Stimulated activated CD4-positive, alpha-beta T cell treated with anti-CD3 and anti-CD28 coated beads, TNF-alpha, amount 100 ng/mL, for 48 hours (primary cell): Measurements from ENCODE around the gene XXYLT1.

ENCODE experiments used
- DNase-seq, 3 donors: peaks; one replicate each; pipeline ENCODE4 v3.0.0-alpha.2; 2020; ENCODE audit warnings: low read depth in 3 of 3

The XXYLT1 gene

GRCh38 chr3:195185583-195185982 lies 85.4 kb downstream of the XXYLT1 start:
- no peak for DNase-seq

DNA sequence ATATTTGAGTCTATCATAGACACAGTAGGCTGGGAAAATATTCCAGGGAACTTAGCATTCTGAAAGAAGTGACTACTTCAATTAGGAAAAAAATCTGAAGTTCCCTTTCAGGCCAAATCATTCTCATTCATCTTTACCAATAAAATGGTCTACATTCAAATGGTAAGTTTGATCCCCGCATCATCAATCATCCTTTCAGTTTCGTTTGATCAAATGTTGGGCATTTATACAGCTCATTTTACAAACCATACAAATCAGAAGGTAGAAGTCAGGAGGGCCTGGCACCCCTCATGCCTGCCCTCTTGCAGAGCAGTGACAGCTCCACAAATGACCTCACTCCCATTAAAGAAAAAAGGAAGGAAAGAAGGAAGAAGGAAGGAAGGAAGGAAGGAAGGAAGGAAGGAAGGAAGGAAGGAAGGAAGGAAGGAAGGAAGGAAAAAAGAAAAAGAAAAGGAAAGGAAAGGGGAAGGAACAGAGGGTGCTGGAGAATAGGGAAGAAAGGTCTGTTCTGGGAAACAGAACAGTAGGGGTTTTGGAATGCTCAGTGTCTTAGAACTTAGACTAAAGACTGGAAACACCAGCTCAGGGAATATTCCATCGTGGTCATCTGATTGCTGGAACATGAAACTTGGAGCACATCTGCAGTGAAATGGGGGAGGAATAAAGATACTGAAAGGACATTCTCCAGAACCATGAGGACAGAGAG lies 86.1 kb downstream of the XXYLT1 start:
- no peak for DNase-seq

- no peak for DNase-seq
These were observed 87.7 kb downstream of the XXYLT1 start for GRCh38 chr3:195183071-195183776.

GRCh38 chr3:195182470-195182795 lies 88.5 kb downstream of the XXYLT1 start:
- DNase-seq, result peak in 1 of 3 donors; percentile 7

- DNase-seq, result no peak
These were observed 89.1 kb downstream of the XXYLT1 start for GRCh38 chr3:195181741-195182469.

DNA sequence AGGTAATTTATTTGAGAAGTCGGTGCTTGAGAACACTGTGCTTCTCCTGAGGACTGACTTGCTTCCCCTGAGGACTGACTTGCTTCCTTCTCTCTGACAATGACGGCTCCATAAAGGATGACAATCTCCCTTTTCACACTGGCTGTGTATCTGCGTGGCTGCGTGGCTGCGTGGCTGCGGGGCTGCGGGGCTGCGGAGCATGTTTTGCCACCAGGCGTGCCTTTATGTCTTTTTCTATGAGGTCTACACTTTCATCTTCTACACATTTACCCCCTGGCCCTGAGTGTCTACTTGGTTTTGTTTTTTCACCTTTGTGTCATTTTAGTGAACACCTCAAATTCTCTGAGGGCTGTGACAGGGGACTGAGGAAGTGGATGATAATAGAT lies 89.9 kb downstream of the XXYLT1 start:
- DNase-seq, result no peak

GRCh38 chr3:195180490-195181112 lies 90.4 kb downstream of the XXYLT1 start:
- DNase-seq, result no peak

- DNase-seq, result no peak
These were observed 91.0 kb downstream of the XXYLT1 start for GRCh38 chr3:195179776-195180489.

DNA sequence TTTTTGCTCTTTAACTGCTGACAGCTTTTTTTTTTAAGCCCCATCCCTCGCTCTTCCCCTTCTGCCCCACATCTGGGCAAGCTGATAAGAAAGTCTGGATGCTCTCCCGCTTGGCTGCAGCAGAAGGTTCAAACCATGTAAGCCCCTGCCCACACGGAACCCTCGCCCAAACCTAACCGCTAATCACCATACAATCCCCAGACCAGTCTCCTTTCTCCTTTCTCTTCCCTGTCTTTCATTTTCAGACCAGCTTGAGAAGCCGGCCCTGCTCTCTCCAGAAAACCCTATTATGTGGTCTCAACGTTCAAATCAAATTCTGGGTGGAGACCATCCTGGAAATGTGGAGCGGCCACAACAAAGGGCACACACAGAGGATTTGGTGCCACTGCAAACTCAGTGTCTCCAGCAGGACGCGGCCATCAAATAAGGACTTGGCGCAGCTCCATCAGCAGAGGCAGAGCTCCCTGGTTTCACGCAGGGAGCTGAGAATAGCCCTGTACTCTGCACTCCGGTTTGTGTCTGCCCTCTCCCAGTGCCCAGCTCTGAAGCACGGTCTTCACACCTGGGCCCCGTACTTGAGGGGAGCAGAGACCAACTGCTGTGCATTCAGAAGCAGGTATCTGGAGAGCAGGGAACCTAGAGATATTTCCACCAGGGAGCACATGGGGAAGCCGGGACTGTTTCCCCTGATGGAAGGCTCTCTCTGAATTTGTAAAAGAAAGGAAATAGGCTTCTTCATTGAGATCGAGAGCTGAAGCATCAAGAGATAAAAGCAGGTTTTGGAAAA lies 92.6 kb downstream of the XXYLT1 start:
- DNase-seq, result no peak

- DNase-seq, result no peak
These were observed 93.4 kb downstream of the XXYLT1 start for GRCh38 chr3:195177422-195178123.

- no peak for DNase-seq
These were observed 94.2 kb downstream of the XXYLT1 start for GRCh38 chr3:195176776-195177175.

- DNase-seq, result no peak
These were observed 95.3 kb downstream of the XXYLT1 start for GRCh38 chr3:195175476-195176337.

- DNase-seq, result no peak
These were observed 95.9 kb downstream of the XXYLT1 start for GRCh38 chr3:195175076-195175475.

DNA sequence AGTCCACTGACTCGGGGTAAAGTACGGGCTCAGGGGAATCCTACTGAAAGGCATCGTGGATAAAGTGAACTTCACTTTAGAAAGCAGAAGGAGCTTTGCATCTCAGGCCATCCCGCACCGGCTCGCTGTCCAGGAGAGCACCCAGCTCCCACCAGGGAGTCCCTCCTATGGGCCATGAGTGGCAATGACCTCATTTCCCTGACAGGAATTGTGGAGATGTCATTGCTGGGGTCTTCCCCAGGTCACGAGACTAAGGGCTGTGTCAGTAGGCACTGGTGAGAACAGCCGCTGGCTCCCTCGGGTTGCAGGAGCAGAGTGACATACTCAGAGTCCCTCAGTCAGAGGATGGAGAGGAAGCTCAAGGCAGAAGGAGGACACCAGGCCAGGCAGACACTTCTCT lies 97.3 kb downstream of the XXYLT1 start:
- no peak for DNase-seq

- DNase-seq, result no peak
These were observed 98.1 kb downstream of the XXYLT1 start for GRCh38 chr3:195172896-195173295.

- no peak for DNase-seq
These were observed 98.8 kb downstream of the XXYLT1 start for GRCh38 chr3:195172039-195172684.

DNA sequence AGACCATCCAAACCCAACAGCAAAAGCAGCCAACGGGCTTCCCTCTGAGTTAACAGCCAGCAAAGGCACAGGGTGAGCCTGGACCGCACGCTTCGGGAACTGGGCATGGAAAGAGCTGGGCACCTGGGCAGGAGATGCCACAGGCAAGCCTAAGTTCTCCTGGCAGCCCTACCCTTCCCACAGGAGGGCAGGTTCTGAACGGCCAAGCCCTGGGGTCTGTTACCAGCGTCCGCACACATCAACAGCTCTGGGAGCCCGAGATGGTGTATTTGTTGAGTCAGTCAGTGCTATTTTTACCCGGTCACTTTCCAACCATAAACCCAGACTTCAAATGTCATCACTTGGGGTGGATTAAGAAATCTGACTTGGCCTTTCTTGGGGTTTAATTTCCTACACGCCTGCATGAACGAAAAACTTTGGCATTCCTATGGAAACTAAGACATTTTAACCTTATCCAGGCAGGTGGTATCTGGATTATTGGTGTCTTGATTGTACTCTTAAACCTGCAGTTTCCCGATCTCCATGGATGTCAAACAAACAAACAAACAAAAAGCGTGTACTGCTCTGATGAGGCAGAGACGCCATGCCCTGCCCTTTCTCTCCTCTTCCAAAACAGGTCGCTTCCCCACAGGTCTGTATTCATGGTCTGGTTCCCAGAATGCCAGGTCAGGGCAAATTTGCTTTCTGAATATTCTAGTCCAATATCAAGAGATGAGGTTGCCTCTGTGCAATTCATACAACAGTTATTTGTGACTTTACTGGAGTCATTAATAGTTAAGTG lies 99.7 kb downstream of the XXYLT1 start:
- no peak for DNase-seq

DNA sequence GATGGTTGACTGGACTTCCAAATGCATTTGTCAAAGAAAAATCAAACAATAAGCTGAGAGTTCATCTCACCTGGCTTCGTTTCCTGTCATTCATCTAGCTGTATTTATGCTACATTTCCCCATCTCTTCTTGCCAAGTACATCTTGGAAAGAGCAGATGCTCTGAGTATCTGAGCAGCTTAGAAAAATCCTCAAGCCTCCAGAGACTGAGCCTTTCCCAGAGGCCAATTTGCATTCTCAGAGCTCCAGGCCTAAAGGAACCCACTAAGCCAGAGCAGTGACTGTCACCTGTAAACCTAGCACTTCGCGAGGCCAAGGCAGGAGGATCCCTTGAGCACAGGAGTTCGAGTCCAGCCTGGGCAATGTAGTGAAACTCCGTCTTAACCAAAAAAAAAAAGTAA lies 100.5 kb downstream of the XXYLT1 start:
- DNase-seq, result no peak
